Lower leg skin (tissue), 3 donors: ENCODE data around the gene DGKQ.

ENCODE experiments used
- POLR2A ChIP-seq, 2 donors: fragments of 450-650 bp; IDR thresholded peaks; one replicate each; pipeline ENCODE4 v1.6.1; 2016 to 2017; ENCODE audit warnings: antibody characterized with exemption in 2 of 2, mild to moderate bottlenecking in 1 of 2, moderate library complexity in 1 of 2
- TF ChIP-seq, protein P1 (sequence below), 3 donors: fragments of 450-650 bp; IDR thresholded peaks; one replicate each; pipeline ENCODE4 v1.5.1; 2016; ENCODE audit warnings: antibody characterized with exemption in 3 of 3, mild to moderate bottlenecking in 3 of 3, moderate library complexity in 2 of 3

DNA sequence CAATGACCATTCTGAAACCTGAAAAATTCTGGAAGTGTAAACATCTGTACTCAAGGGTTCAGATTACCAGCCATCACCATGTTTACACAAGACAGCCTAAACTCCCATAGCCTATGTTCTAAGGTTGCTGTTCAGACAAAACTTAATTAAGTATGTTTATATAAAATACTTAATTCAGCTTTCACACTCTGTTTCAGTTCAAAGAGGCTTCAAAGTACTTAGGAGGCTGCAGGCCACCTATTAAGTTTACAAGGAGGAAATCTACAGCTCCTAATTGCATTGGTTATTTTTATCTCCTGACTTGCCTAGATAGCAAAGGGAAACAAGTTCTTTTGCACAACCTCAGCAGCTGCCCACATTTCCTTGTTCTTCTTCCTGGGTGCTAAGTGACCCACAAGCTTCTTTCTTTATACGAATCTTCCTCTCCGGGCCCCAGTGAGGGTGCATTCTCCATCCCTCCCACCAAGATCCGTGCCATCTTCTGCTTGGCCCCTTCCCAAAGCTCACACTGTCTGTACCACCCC, 43.3 kb downstream of the DGKQ start:
- TF ChIP-seq, protein P1, sequence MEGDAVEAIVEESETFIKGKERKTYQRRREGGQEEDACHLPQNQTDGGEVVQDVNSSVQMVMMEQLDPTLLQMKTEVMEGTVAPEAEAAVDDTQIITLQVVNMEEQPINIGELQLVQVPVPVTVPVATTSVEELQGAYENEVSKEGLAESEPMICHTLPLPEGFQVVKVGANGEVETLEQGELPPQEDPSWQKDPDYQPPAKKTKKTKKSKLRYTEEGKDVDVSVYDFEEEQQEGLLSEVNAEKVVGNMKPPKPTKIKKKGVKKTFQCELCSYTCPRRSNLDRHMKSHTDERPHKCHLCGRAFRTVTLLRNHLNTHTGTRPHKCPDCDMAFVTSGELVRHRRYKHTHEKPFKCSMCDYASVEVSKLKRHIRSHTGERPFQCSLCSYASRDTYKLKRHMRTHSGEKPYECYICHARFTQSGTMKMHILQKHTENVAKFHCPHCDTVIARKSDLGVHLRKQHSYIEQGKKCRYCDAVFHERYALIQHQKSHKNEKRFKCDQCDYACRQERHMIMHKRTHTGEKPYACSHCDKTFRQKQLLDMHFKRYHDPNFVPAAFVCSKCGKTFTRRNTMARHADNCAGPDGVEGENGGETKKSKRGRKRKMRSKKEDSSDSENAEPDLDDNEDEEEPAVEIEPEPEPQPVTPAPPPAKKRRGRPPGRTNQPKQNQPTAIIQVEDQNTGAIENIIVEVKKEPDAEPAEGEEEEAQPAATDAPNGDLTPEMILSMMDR (IDR thresholded peaks at IDR 0.05), result no peak
- no peak for TF ChIP-seq POLR2A (IDR thresholded peaks at IDR 0.05)
